Spleen (tissue), 11 donors: Measurements from ENCODE around the gene RBM5. TPM values are rescaled to one million over a fixed set of nuclear protein-coding genes. Genes with fewer than 3 reads are reported as not detected.

Experiments
- DNase-seq: peaks from one replicate; pipeline ENCODE4 v3.0.0-alpha.2; 2020
- H3K27ac ChIP-seq, 8 donors: fragments of 200-600 bp; sonication (generic) in 7 of 8; 1 replicate in 4 of 8; 2 replicates in 4 of 8; pipeline versions ENCODE4 v1.5.0 to v1.8.0; 2016 to 2021; ENCODE audit warnings: inconsistent platforms in 4 of 8, mild to moderate bottlenecking in 4 of 8, moderate library complexity in 1 of 8
- H3K27me3 ChIP-seq, 7 donors: fragments of 200-600 bp; sonication (generic) in 6 of 7; replicated peaks in 1 of 7; 1 replicate in 4 of 7; 2 replicates in 3 of 7; pipeline versions ENCODE4 v1.5.0 to v1.8.0; 2016 to 2021; ENCODE audit warnings: inconsistent platforms in 3 of 7, mild to moderate bottlenecking in 1 of 7
- H3K36me3 ChIP-seq, 6 donors: fragments of 200-600 bp; sonication (generic) in 5 of 6; 1 replicate in 4 of 6; 2 replicates in 2 of 6; pipeline versions ENCODE4 v1.5.0 to v1.8.0; 2016 to 2021; ENCODE audit warnings: inconsistent platforms in 2 of 6
- H3K4me1 ChIP-seq, 6 donors: fragments of 200-600 bp; sonication (generic) in 5 of 6; 1 replicate in 3 of 6; 2 replicates in 3 of 6; pipeline versions ENCODE4 v1.5.0 to v1.8.0; 2016 to 2021; ENCODE audit warnings: inconsistent platforms in 3 of 6
- H3K4me3 ChIP-seq, 8 donors: fragments of 200-600 bp; sonication (generic) in 7 of 8; 1 replicate in 4 of 8; 2 replicates in 4 of 8; pipeline versions ENCODE4 v1.5.0 to v1.8.0; 2016 to 2021; ENCODE audit warnings: inconsistent platforms in 4 of 8, mild to moderate bottlenecking in 4 of 8, moderate library complexity in 2 of 8
- H3K9me3 ChIP-seq, 8 donors: fragments of 200-600 bp; sonication (generic) in 7 of 8; 1 replicate in 4 of 8; 2 replicates in 4 of 8; pipeline versions ENCODE4 v1.5.0 to v1.8.0; 2016 to 2021; ENCODE audit warnings: inconsistent platforms in 4 of 8
- CTCF ChIP-seq, 11 experiments: fragments of 200-600 bp in 7 of 11; fragments of 450-650 bp in 4 of 11; sonication (generic) in 4 of 11; IDR thresholded peaks in 8 of 11; conservative IDR thresholded peaks in 3 of 11; 1 replicate in 7 of 11; 2 replicates in 4 of 11; pipeline versions ENCODE4 v1.4.0 to v1.8.0; 2016 to 2021; ENCODE audit warnings: antibody characterized with exemption in 11 of 11, inconsistent platforms in 4 of 11, mild to moderate bottlenecking in 1 of 11
- POLR2A ChIP-seq, 3 donors: fragments of 450-650 bp; IDR thresholded peaks; one replicate each; pipeline ENCODE4 v1.5.1; 2017; ENCODE audit warnings: antibody characterized with exemption in 3 of 3, mild to moderate bottlenecking in 1 of 3
- POLR2AphosphoS5 ChIP-seq, 3 donors: sonication (generic); formaldehyde crosslinking; IDR thresholded peaks; one replicate each; pipeline ENCODE4 v1.5.1; 2017; ENCODE audit warnings: antibody characterized with exemption in 3 of 3
- WGBS, 5 donors: extraction: QIAGEN DNeasy Blood & Tissue Kit in 3 of 5; methylation state at CpG; one replicate each; pipeline versions ENCODE4 v1.1.5 to v1.1.7; 2013 to 2018; 5-methylcytosine and 5-hydroxymethylcytosine counted together
- intact Hi-C: fragments of 100-400 bp; cut with DNase I; formaldehyde crosslinking; loops from one replicate; pipeline ENCODE4 v1.15.0; 2023; ENCODE audit warnings: low total_unique reads
- polyA plus RNA-seq, 3 donors: library from polyadenylated mRNA; stranded (reverse); fragments of 200-250 nt; gene quantifications; one replicate each; pipeline ENCODE4 v1.2.1, GENCODE V29; 2013
- total RNA-seq, 7 donors: library from RNA; depleted of rRNA in 3 of 7; stranded (reverse); fragments of >200 nt in 3 of 7; fragmentation: NEBNext Ultra II Directional in 4 of 7; extraction: Animal tissue kit (Norgen Biotek cat#: 25700) in 4 of 7; gene quantifications; one replicate each; pipeline versions ENCODE4 v1.1.0 to v1.2.1, GENCODE V29; 2016 to 2021
- donor health status: healthy with polysubstance abuse.
- donor health status: DM: no; HTN: no; CAD: no; lungs with moderate emphysema.
- donor health status: DM: no; HTN: no; CAD: no.
- donor health status: Bipolar disorder and iron deficiency.
- donor health status: healthy.
- donor health status: DM: no; HTN: no; CAD: no.
- donor health status: DM: yes; HTN: yes; CAD: no.

The RBM5 gene
- total and polyA plus RNA-seq, 10 donors, result 79.2 to 381 (median 234) TPM

- 75 to 87% (median 76%) methylated on average over 15 to 16 of the region's 16 CpGs for WGBS, 5 donors
- TF ChIP-seq POLR2A (IDR thresholded peaks at IDR 0.05) (no peak), POLR2AphosphoS5 (IDR thresholded peaks at IDR 0.05) (peak in 1 of 3 donors; percentile 36)
- DNase-seq, result peak; percentile 73
- Histone ChIP-seq H3K27me3 (no peaks in the 10 kb centered on the region), H3K4me3 (no peak overlapping the region), H3K4me1 (peaks cover 3 to 53% (median 29%) of the 10 kb centered on the region in 6 donors), H3K9me3 (no peaks in the 10 kb centered on the region), H3K27ac (no peak overlapping the region), H3K36me3 (peaks cover 0 to 21% (median 0%) of the 10 kb centered on the region in 6 donors)
- intact Hi-C loops, result loop anchor here (10.0 kb wide), 1 partner anchor 148 kb away; the partner anchor contains the start of gene LSMEM2
Measured at GRCh38 chr3:50126287-50127211, 37.8 kb downstream of the RBM5 start.

GRCh38 chr3:50127251-50127691 lies 38.6 kb downstream of the RBM5 start:
- H3K27ac ChIP-seq, result no peak overlapping the region
- DNase-seq, result no peak
- TF ChIP-seq POLR2A (IDR thresholded peaks at IDR 0.05), result no peak
- no peak for TF ChIP-seq CTCF (IDR thresholded peaks at IDR 0.05 in 8 of 11, conservative IDR thresholded peaks at IDR 0.05 in 3 of 11)
- no peak for TF ChIP-seq POLR2AphosphoS5 (IDR thresholded peaks at IDR 0.05)

GRCh38 chr3:50128001-50128400 lies 39.3 kb downstream of the RBM5 start:
- no peaks in the 10 kb centered on the region for H3K9me3 ChIP-seq
- peak; percentile 7 for DNase-seq
- H3K36me3 ChIP-seq, result peaks cover 0 to 6% (median 0%) of the 10 kb centered on the region in 6 donors
- H3K27ac ChIP-seq, result no peak overlapping the region
- TF ChIP-seq POLR2AphosphoS5 (IDR thresholded peaks at IDR 0.05) (no peak), POLR2A (IDR thresholded peaks at IDR 0.05) (no peak), CTCF (IDR thresholded peaks at IDR 0.05 in 8 of 11, conservative IDR thresholded peaks at IDR 0.05 in 3 of 11) (no peak)
- H3K4me3 ChIP-seq, result no peak overlapping the region
- 77 to 90% (median 83%) methylated on average over 4 of the region's 4 CpGs for WGBS, 5 donors
- no peaks in the 10 kb centered on the region for H3K27me3 ChIP-seq
- peaks cover 0 to 39% (median 22%) of the 10 kb centered on the region in 6 donors for H3K4me1 ChIP-seq
- intact Hi-C loops, result loop anchor here (10.0 kb wide), 1 partner anchor 147 kb away; the partner anchor contains the start of gene LSMEM2

More at GRCh38 chr3:50127251-50127691, 38.6 kb downstream of the RBM5 start:
- H3K9me3 ChIP-seq, result no peaks in the 10 kb centered on the region
- H3K4me3 ChIP-seq, result no peak overlapping the region
- WGBS, 5 donors, result 85 to 92% (median 86%) methylated on average over 7 to 8 of the region's 8 CpGs
- peaks cover 0 to 14% (median 0%) of the 10 kb centered on the region in 6 donors for H3K36me3 ChIP-seq
- H3K27me3 ChIP-seq, result no peaks in the 10 kb centered on the region
- intact Hi-C loops, result loop anchor here (10.0 kb wide), 1 partner anchor 148 kb away; the partner anchor contains the start of gene LSMEM2
- peaks cover 2 to 46% (median 26%) of the 10 kb centered on the region in 6 donors for H3K4me1 ChIP-seq

- Histone ChIP-seq H3K4me1 (peaks cover 0 to 16% (median 7%) of the 10 kb centered on the region in 6 donors), H3K9me3 (no peaks in the 10 kb centered on the region), H3K27me3 (no peaks in the 10 kb centered on the region), H3K4me3 (no peak overlapping the region), H3K36me3 (no peaks in the 10 kb centered on the region), H3K27ac (no peak overlapping the region)
- 89 to 100% (median 94%) methylated on average over 2 of the region's 2 CpGs for WGBS, 5 donors
- DNase-seq, result no peak
- intact Hi-C loops, result no loop called here
- TF ChIP-seq CTCF (IDR thresholded peaks at IDR 0.05 in 8 of 11, conservative IDR thresholded peaks at IDR 0.05 in 3 of 11) (no peak), POLR2AphosphoS5 (IDR thresholded peaks at IDR 0.05) (no peak), POLR2A (IDR thresholded peaks at IDR 0.05) (no peak)
Measured at GRCh38 chr3:50130436-50130835, 41.7 kb downstream of the RBM5 start.
